ENCODE measurements around the gene ZNF423.

GRCh38 chr16:49698931-49699840 lies 156.7 kb downstream of the ZNF423 start:
- TF ChIP-seq GATA2 (IDR thresholded peaks at IDR 0.05; ENCODE audit: low read depth, low read length) (no peak), GATA3 (IDR thresholded peaks at IDR 0.05; ENCODE audit: low read depth, low read length) (no peak)

Data from SH-SY5Y (cell line).